Liver (tissue), 9 donors: ENCODE results near the gene GPRC5A. TPM values are rescaled to one million over a fixed set of nuclear protein-coding genes. Genes with fewer than 3 reads are reported as not detected.

Experiments
- DNase-seq: peaks from one replicate; pipeline ENCODE4 v3.0.0-alpha.2; 2017; ENCODE audit warnings: low spot score
- H3K27ac ChIP-seq, 2 donors: one replicate each; pipeline ENCODE4 v1.7.0; 2013; ENCODE audit warnings: inconsistent platforms in 2 of 2, low read length in 2 of 2, control low read depth in 1 of 2, low read depth in 1 of 2, mild to moderate bottlenecking in 1 of 2
- H3K27me3 ChIP-seq, 4 donors: one replicate each; pipeline versions ENCODE4 v1.6.1 to v1.7.0; 2013; ENCODE audit warnings: low read length in 3 of 4, inconsistent platforms in 1 of 4, mild to moderate bottlenecking in 1 of 4, moderate library complexity in 1 of 4; ENCODE audit not compliant: control insufficient read depth in 4 of 4, insufficient read depth in 4 of 4
- H3K36me3 ChIP-seq, 4 donors: one replicate each; pipeline versions ENCODE4 v1.6.1 to v1.7.0; 2013; ENCODE audit warnings: low read length in 3 of 4, mild to moderate bottlenecking in 3 of 4, low read depth in 1 of 4, moderate library complexity in 1 of 4; ENCODE audit not compliant: control insufficient read depth in 4 of 4, insufficient read depth in 3 of 4
- H3K4me1 ChIP-seq, 4 donors: one replicate each; pipeline versions ENCODE4 v1.6.1 to v1.7.0; 2013; ENCODE audit warnings: low read length in 3 of 4, mild to moderate bottlenecking in 3 of 4, moderate library complexity in 1 of 4; ENCODE audit not compliant: control insufficient read depth in 4 of 4, insufficient read depth in 4 of 4
- H3K4me3 ChIP-seq, 3 donors: one replicate each; pipeline versions ENCODE4 v1.6.1 to v1.7.0; 2013; ENCODE audit warnings: low read length in 3 of 3, control low read depth in 1 of 3, low read depth in 1 of 3, mild to moderate bottlenecking in 1 of 3
- H3K9ac ChIP-seq, 2 donors: one replicate each; pipeline ENCODE4 v1.7.0; 2013; ENCODE audit warnings: low read length in 2 of 2, mild to moderate bottlenecking in 2 of 2, moderate library complexity in 2 of 2, control low read depth in 1 of 2, low read depth in 1 of 2
- H3K9me3 ChIP-seq, 4 donors: one replicate each; pipeline versions ENCODE4 v1.6.1 to v1.7.0; 2013; ENCODE audit warnings: low read length in 3 of 4; ENCODE audit not compliant: control insufficient read depth in 4 of 4
- FOXA2 ChIP-seq: IDR thresholded peaks from 2 replicates; pipeline ENCODE4 v1.6.1; 2016; ENCODE audit warnings: antibody characterized with exemption
- HNF4G ChIP-seq: IDR thresholded peaks from 2 replicates; pipeline ENCODE4 v1.6.1; 2016; ENCODE audit warnings: antibody characterized with exemption
- JUND ChIP-seq, 2 donors: IDR thresholded peaks; 2 replicates each; pipeline ENCODE4 v1.6.1; 2016; ENCODE audit warnings: antibody characterized with exemption in 2 of 2
- NR2F2 ChIP-seq: IDR thresholded peaks from 2 replicates; pipeline ENCODE4 v1.6.1; 2016; ENCODE audit warnings: antibody characterized with exemption
- RAD21 ChIP-seq, 2 donors: IDR thresholded peaks; 2 replicates each; pipeline ENCODE4 v1.6.1; 2016; ENCODE audit warnings: antibody characterized with exemption in 2 of 2, mild to moderate bottlenecking in 2 of 2
- RXRA ChIP-seq, 2 donors: IDR thresholded peaks; 2 replicates each; pipeline ENCODE4 v1.6.1; 2017 to 2018; ENCODE audit warnings: antibody characterized with exemption in 2 of 2, mild to moderate bottlenecking in 1 of 2
- TAF1 ChIP-seq: conservative IDR thresholded peaks from 2 replicates; pipeline ENCODE4 v1.6.1; 2016; ENCODE audit warnings: antibody characterized with exemption, mild to moderate bottlenecking
- WGBS: extraction: QIAGEN DNeasy Blood & Tissue Kit; methylation state at CpG from one replicate; pipeline ENCODE4 v1.1.7; 2013; 5-methylcytosine and 5-hydroxymethylcytosine counted together
- polyA plus RNA-seq, 2 donors: library from polyadenylated mRNA; stranded (reverse) in 1 of 2; unstranded in 1 of 2; fragments of 200-250 nt in 1 of 2; fragments of >200 nt in 1 of 2; fragmentation: Nextera tagmentation in 1 of 2; extraction: Ambion mirVana in 1 of 2; gene quantifications; one replicate each; pipeline versions ENCODE4 v1.2.1 to v1.2.3, GENCODE V29; 2013 to 2015
- total RNA-seq, 2 donors: library from RNA; depleted of rRNA; stranded (reverse); fragments of >200 nt; gene quantifications; one replicate each; pipeline ENCODE4 v1.2.3, GENCODE V29; 2014
- TF ChIP-seq, protein P1 (sequence below): IDR thresholded peaks from 2 replicates; pipeline ENCODE4 v1.6.1; 2016; ENCODE audit warnings: antibody characterized with exemption
- TF ChIP-seq, protein P2 (sequence below): IDR thresholded peaks from 2 replicates; pipeline ENCODE4 v1.6.1; 2016; ENCODE audit warnings: antibody characterized with exemption, mild to moderate bottlenecking
- TF ChIP-seq, protein P3 (sequence below): IDR thresholded peaks from 2 replicates; pipeline ENCODE4 v1.6.1; 2016; ENCODE audit warnings: antibody characterized with exemption
- TF ChIP-seq, protein P4 (sequence below): fragments of 150-350 bp; IDR thresholded peaks from 2 replicates; pipeline ENCODE4 v1.5.1; 2017; ENCODE audit warnings: improper control_type of control experiment, low read depth, low read length; ENCODE audit not compliant: missing input control
- donor health status: healthy.
- donor health status: healthy.
- donor health status: healthy.
- donor health status: healthy.
- donor health status: healthy.

Gene GPRC5A
- total and polyA plus RNA-seq, 4 donors = 0.09 to 0.17 (median 0.16) TPM; not detected in 1

DNA sequence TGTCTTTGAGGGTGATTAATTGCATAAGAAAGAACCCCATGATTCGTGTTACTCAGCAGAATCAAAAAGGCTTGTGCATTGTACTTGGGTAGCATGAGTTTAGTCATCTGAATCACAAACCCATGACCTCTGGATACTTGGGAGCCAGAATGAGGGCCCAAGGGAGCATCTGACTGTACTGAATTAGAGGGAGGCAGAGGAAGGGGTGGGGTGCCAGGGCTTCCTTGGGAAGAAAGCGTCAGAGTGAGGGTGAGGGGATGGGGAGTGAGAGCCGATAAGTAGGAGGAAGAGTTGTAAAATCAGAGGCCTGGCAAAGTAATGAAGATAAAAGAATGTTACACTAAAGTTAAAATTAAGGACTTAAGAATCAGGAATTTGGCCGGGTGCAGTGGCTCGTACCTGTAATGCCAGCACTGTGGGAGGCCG, 30.8 kb downstream of the GPRC5A start (continued):
- TF ChIP-seq TAF1 (no peak), RAD21 (IDR thresholded peaks at IDR 0.05) (no peak)
- TF ChIP-seq, protein P1, sequence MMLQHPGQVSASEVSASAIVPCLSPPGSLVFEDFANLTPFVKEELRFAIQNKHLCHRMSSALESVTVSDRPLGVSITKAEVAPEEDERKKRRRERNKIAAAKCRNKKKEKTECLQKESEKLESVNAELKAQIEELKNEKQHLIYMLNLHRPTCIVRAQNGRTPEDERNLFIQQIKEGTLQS = no peak
- TF ChIP-seq, protein P2, sequence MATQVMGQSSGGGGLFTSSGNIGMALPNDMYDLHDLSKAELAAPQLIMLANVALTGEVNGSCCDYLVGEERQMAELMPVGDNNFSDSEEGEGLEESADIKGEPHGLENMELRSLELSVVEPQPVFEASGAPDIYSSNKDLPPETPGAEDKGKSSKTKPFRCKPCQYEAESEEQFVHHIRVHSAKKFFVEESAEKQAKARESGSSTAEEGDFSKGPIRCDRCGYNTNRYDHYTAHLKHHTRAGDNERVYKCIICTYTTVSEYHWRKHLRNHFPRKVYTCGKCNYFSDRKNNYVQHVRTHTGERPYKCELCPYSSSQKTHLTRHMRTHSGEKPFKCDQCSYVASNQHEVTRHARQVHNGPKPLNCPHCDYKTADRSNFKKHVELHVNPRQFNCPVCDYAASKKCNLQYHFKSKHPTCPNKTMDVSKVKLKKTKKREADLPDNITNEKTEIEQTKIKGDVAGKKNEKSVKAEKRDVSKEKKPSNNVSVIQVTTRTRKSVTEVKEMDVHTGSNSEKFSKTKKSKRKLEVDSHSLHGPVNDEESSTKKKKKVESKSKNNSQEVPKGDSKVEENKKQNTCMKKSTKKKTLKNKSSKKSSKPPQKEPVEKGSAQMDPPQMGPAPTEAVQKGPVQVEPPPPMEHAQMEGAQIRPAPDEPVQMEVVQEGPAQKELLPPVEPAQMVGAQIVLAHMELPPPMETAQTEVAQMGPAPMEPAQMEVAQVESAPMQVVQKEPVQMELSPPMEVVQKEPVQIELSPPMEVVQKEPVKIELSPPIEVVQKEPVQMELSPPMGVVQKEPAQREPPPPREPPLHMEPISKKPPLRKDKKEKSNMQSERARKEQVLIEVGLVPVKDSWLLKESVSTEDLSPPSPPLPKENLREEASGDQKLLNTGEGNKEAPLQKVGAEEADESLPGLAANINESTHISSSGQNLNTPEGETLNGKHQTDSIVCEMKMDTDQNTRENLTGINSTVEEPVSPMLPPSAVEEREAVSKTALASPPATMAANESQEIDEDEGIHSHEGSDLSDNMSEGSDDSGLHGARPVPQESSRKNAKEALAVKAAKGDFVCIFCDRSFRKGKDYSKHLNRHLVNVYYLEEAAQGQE = no peak

DNA sequence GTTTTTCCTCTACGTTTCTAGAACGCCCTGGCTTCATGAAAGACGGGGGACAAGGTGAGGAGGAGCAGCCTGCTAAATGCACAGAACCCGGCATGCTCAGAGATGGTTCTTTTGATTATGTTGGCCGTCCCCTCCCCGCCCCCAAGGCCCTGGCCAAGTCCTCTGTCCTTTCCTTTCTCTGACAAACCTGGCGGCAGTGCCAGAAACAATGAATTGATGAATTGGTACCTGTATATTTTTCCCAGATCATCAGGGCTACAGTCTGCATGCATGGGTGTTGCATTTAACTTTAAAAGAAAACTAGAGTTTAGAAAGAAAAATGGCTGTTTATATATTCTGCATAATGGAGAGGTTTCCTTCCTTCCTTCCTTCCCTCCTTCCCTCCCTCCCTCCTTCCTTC, 31.6 kb downstream of the GPRC5A start:
- 96% methylated on average over 7 of the region's 7 CpGs for WGBS
- H3K4me1 ChIP-seq = no peaks in the 10 kb centered on the region
- H3K27ac ChIP-seq = no peak overlapping the region
- H3K9ac ChIP-seq = no peak overlapping the region
- no peaks in the 10 kb centered on the region for H3K27me3 ChIP-seq
- TF ChIP-seq, protein P2 = no peak
- TF ChIP-seq FOXA2 (no peak), TAF1 (no peak), NR2F2 (no peak)
- TF ChIP-seq, protein P1 = no peak
- H3K9me3 ChIP-seq = no peaks in the 10 kb centered on the region
- no peak for DNase-seq
- H3K36me3 ChIP-seq = no peaks in the 10 kb centered on the region
- H3K4me3 ChIP-seq = no peak overlapping the region

DNA sequence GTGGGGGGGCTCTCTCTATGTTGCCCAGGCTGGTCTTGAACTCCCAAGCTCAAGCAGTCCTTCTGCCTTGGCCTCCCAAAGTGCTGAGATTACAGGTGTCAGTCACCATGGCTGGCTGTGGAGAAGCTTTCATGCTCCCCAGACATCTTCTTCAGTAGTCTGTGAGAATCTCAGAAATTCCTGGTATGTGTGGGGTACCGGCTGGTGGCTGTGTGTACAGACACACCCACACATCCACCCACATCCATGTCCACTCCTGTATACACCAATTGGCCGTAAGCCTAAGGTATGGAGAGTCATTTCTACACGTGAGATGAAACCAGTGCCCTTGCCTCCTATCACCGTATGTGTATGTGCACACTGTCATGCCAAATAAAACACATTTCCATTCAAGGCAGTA, 32.8 kb downstream of the GPRC5A start:
- DNase-seq = no peak
- H3K9me3 ChIP-seq = no peaks in the 10 kb centered on the region
- H3K4me3 ChIP-seq = no peak overlapping the region
- no peaks in the 10 kb centered on the region for H3K4me1 ChIP-seq
- no peaks in the 10 kb centered on the region for H3K27me3 ChIP-seq
- H3K27ac ChIP-seq = no peak overlapping the region
- H3K9ac ChIP-seq = no peak overlapping the region
- TF ChIP-seq FOXA2 (no peak), NR2F2 (no peak)
- WGBS = 82% methylated on average over 4 of the region's 4 CpGs
- no peaks in the 10 kb centered on the region for H3K36me3 ChIP-seq

DNA sequence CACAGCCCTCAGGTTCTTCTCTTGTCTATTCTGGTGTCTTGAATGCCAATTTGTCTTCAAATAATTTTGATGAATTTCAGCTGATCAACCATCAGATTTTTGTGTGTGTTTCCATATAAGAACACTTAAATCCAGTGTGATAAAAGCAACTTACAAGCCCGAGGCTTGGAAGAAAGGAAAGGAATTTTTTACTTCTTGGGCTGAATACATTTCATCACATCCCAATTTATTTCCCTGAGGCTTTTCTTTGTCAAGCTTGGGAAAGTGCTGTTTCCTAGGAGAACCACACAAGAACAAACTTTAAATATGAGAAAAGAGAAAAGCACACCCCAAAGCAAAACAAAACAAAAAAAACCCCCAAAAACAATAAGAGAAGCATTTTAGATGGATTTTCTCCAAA, 34.0 kb downstream of the GPRC5A start:
- no peak overlapping the region for H3K4me3 ChIP-seq
- DNase-seq = no peak
- no peaks in the 10 kb centered on the region for H3K27me3 ChIP-seq
- TF ChIP-seq, protein P3, sequence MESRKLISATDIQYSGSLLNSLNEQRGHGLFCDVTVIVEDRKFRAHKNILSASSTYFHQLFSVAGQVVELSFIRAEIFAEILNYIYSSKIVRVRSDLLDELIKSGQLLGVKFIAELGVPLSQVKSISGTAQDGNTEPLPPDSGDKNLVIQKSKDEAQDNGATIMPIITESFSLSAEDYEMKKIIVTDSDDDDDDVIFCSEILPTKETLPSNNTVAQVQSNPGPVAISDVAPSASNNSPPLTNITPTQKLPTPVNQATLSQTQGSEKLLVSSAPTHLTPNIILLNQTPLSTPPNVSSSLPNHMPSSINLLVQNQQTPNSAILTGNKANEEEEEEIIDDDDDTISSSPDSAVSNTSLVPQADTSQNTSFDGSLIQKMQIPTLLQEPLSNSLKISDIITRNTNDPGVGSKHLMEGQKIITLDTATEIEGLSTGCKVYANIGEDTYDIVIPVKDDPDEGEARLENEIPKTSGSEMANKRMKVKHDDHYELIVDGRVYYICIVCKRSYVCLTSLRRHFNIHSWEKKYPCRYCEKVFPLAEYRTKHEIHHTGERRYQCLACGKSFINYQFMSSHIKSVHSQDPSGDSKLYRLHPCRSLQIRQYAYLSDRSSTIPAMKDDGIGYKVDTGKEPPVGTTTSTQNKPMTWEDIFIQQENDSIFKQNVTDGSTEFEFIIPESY = no peak
- no peak for TF ChIP-seq HNF4G
- no peak for TF ChIP-seq RAD21 (IDR thresholded peaks at IDR 0.05)
- TF ChIP-seq, protein P4, sequence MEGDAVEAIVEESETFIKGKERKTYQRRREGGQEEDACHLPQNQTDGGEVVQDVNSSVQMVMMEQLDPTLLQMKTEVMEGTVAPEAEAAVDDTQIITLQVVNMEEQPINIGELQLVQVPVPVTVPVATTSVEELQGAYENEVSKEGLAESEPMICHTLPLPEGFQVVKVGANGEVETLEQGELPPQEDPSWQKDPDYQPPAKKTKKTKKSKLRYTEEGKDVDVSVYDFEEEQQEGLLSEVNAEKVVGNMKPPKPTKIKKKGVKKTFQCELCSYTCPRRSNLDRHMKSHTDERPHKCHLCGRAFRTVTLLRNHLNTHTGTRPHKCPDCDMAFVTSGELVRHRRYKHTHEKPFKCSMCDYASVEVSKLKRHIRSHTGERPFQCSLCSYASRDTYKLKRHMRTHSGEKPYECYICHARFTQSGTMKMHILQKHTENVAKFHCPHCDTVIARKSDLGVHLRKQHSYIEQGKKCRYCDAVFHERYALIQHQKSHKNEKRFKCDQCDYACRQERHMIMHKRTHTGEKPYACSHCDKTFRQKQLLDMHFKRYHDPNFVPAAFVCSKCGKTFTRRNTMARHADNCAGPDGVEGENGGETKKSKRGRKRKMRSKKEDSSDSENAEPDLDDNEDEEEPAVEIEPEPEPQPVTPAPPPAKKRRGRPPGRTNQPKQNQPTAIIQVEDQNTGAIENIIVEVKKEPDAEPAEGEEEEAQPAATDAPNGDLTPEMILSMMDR = no peak
- no peak for TF ChIP-seq FOXA2
- TF ChIP-seq RXRA (IDR thresholded peaks at IDR 0.05) = no peak
- TF ChIP-seq NR2F2 = no peak
- TF ChIP-seq TAF1 = no peak
- no peak for TF ChIP-seq JUND (IDR thresholded peaks at IDR 0.05)
- TF ChIP-seq, protein P1 = no peak

More for the DNA sequence above, 34.0 kb downstream of the GPRC5A start:
- no peak overlapping the region for H3K9ac ChIP-seq
- WGBS = 62% methylated on average over 1 of the region's 1 CpG
- no peaks in the 10 kb centered on the region for H3K36me3 ChIP-seq
- H3K9me3 ChIP-seq = no peaks in the 10 kb centered on the region
- H3K4me1 ChIP-seq = no peaks in the 10 kb centered on the region
- no peak overlapping the region for H3K27ac ChIP-seq
